GM19193 (cell line): Measurements from ENCODE around the gene CEP72.

ENCODE experiments used
- POLR2A ChIP-seq: IDR thresholded peaks from 4 replicates; pipeline ENCODE4 v1.6.1; 2011; ENCODE audit not compliant: insufficient read depth, insufficient read length; ENCODE audit errors: extremely low read depth

Gene CEP72

GRCh38 chr5:611731-612486 is at the start of gene CEP72:
CEP72 (plus strand) TSS chr5:612340; CDS start chr5:612362, 22 bp downstream.
- peak; percentile 75 for TF ChIP-seq POLR2A

DNA sequence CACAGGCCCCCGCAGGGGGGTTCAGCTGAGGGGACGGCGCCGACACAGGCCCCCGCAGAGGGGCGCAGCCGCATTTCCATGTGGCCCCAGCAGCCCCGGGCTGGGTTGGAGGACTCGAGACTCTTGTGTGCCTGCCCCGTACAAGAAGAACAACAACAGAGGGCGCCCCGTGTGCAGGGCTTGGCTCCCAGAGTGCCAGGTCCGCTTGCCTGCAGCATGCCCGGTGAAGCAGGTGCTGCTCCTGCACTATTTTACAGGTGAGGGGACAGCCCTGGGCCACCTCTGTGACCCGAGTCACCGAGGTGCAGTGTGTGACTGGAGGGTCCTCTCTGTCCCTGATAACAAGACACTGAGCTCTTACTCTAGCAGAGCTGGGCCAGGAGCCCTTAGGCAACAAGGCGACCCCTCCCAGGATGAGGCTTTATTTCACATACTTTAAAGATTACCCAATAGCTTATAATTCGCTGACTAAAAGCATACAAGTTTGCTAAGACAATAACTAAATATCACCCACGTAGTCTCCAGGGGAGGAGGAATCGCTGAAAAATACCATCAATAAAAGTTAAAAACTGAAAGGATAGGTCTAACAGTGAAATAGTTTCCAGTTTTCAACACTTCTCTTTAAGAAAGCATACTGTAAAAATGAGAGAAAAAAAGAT is 46.2 kb upstream of the CEP72 start:
- no peak for TF ChIP-seq POLR2A

- no peak for TF ChIP-seq POLR2A
Observed at GRCh38 chr5:566636-567309, 45.4 kb upstream of the CEP72 start.

DNA sequence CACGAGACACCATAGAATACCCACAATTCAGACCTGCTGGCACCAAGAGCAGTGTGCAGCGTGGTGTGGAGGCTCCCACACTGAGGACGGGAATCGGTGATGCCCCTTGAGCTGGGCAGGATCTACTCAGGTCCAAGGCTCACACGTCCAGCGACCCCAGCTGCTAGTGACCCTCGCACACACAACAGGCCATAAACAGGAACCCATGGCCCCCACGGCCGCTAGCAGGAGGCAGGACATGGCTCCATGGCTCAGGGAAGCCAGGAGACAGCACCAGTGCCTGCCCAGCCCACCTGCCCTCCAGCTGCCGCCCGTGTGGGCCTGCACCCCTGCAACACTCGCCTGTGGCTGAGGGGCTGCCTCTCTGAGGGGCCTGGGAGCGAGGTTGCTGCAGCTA is 44.5 kb upstream of the CEP72 start:
- no peak for TF ChIP-seq POLR2A

DNA sequence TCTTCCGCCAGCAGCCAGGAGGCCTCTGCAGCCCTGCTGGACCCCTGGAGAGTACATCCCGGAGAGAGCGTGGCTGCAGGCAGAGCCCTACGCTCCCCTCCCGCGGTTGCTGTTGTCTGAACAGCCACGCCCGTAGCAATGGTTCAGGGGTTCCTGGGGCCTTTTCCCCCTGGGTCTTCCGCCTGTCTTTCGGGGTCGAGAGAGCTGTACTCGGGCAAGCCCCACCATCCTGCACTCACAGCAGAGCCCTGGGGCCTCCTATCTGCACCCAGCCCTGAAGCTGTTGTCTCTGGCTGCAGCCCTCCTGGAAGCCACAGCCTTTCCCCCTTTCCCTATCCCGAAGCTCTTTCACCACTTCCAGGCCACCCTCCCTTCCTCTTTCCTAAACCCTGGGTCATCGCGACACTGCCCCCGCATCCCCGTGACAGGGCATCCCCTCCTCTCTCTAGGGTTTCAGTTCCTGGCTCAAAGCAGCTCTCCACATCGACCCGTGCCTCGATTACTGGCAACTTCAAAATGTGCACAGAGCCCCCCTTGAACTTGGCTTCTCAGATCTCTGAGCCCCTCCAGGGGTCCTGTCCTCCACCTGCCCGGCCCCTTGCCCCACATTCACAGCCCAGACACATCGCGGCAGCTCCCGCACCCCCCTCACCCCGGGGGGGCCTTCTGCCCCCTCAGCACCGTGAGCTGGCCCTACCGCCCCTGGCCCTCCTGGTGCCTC is 43.9 kb upstream of the CEP72 start:
- TF ChIP-seq POLR2A, result no peak

DNA sequence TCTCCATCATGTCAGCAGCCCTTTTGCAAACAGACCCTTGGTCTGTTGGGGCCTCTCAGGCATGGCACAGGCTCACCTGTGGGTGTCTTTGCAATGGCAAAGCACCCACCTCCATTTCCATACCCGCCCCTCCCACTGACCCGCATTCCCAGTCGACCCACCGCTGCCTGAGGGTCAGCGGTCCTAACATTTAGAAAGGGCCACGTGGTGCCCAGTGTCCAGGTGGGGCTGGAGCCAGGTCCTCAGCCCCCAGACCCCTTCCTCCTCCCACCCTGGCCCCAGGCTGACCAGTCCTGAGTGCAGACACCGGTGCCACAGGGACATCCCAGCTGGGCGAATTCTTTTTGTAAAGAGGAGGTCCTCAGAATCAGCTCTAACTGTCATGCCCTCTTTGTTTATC is 43.3 kb upstream of the CEP72 start:
- no peak for TF ChIP-seq POLR2A

GRCh38 chr5:569358-569867 is 42.7 kb upstream of the CEP72 start:
- no peak for TF ChIP-seq POLR2A

- no peak for TF ChIP-seq POLR2A
Observed at GRCh38 chr5:569868-570361, 42.2 kb upstream of the CEP72 start.

- TF ChIP-seq POLR2A, result no peak
Observed at GRCh38 chr5:570446-570845, 41.7 kb upstream of the CEP72 start.

DNA sequence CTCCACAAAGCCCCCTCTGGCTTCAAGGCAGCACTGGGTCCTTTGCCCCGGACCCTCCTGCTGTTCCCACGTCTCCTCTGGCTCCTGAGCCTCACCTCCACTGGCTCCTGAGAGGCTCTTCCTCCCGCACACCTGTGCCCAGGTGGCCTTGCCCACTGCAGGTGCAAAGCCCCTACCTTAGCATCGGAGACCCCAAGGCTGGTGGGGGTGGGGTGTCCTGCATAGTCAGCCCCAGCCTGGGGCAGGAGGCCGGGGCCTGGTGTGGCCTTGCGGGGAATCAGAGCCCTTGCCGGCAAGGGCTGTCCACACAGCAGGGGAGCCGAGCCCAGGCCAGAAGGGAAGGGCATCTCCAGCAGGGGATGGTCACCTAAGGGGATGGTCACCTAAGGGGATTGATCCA is 41.3 kb upstream of the CEP72 start:
- TF ChIP-seq POLR2A, result no peak

GRCh38 chr5:571791-572190 is 40.3 kb upstream of the CEP72 start:
- no peak for TF ChIP-seq POLR2A

DNA sequence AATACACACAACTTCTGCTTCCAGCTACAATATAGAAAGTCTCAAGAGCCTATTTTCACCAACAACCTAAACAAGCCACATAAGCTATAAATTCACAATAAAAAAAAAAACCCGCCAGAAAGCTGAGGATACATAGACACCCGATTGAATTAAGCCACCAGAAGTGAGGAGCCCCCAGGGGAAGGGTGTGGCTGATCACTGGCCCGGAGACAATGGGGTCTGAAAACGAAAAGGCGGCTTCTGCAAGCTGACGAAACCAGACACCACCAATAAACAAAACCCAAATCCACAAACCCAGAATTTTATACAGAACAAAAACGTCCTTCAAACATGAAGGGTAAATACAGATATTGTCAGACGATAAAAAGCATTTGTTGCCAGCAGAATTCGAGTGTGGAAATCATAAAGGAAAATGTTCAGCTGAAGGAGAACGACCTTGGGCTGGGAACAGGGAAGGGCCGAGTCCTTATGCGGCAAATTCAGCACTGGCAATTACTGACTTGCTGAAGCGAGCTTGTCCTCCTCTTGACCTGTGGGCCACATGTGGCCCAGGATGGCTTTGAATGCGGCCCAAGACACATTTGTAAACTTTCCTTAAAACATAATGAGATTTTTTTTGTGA is 39.6 kb upstream of the CEP72 start:
- TF ChIP-seq POLR2A, result no peak

DNA sequence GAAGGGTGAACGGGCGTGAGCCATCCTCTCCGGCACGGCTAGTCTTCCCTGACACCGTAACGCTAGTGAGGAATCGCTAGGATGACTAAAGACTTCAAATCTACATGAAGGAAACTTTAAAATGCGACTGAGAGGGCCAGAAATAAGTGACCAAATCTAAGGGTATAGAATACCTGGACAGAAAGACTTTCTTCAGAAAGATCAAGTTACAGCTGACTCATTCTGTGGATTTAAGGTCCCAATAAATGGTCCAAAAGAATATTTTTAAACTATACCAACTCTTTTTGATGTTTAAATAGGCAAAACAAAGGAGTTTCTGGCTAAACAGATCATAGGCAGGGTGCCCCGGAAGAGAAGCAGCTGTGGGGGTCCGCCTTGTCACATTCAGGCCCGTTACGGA is 38.9 kb upstream of the CEP72 start:
- no peak for TF ChIP-seq POLR2A

DNA sequence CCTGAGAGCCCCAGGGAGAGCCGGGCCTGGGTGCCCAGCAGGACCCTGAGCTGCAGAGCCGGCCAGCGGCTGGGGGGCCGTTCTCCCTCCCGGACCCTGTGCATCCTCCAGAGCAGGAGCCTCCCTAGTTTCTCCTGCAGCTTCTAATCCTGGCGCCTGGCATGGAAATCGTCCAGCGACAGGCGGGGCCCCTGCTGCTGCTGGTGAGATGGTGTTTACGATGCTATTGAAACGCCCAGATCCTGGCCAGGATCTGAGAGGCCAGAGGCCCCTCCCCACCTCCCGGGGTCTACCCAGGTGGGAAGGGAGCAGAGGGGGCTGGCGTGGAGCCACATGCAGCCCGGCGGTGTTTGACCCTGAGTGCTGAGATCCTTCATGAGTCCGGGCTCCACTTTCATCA is 38.2 kb upstream of the CEP72 start:
- TF ChIP-seq POLR2A, result no peak
